Liver (tissue), 9 donors: ENCODE measurements around the gene ZSCAN21. TPM values are rescaled to one million over a fixed set of nuclear protein-coding genes. Genes with fewer than 3 reads are reported as not detected.

Experiments used
- DNase-seq: peaks from one replicate; pipeline ENCODE4 v3.0.0-alpha.2; 2017; ENCODE audit warnings: low spot score
- H3K27ac ChIP-seq, 2 donors: one replicate each; pipeline ENCODE4 v1.7.0; 2013; ENCODE audit warnings: inconsistent platforms in 2 of 2, low read length in 2 of 2, control low read depth in 1 of 2, low read depth in 1 of 2, mild to moderate bottlenecking in 1 of 2
- H3K27me3 ChIP-seq, 4 donors: one replicate each; pipeline versions ENCODE4 v1.6.1 to v1.7.0; 2013; ENCODE audit warnings: low read length in 3 of 4, inconsistent platforms in 1 of 4, mild to moderate bottlenecking in 1 of 4, moderate library complexity in 1 of 4; ENCODE audit not compliant: control insufficient read depth in 4 of 4, insufficient read depth in 4 of 4
- H3K36me3 ChIP-seq, 4 donors: one replicate each; pipeline versions ENCODE4 v1.6.1 to v1.7.0; 2013; ENCODE audit warnings: low read length in 3 of 4, mild to moderate bottlenecking in 3 of 4, low read depth in 1 of 4, moderate library complexity in 1 of 4; ENCODE audit not compliant: control insufficient read depth in 4 of 4, insufficient read depth in 3 of 4
- H3K4me1 ChIP-seq, 4 donors: one replicate each; pipeline versions ENCODE4 v1.6.1 to v1.7.0; 2013; ENCODE audit warnings: low read length in 3 of 4, mild to moderate bottlenecking in 3 of 4, moderate library complexity in 1 of 4; ENCODE audit not compliant: control insufficient read depth in 4 of 4, insufficient read depth in 4 of 4
- H3K4me3 ChIP-seq, 3 donors: one replicate each; pipeline versions ENCODE4 v1.6.1 to v1.7.0; 2013; ENCODE audit warnings: low read length in 3 of 3, control low read depth in 1 of 3, low read depth in 1 of 3, mild to moderate bottlenecking in 1 of 3
- H3K9ac ChIP-seq, 2 donors: one replicate each; pipeline ENCODE4 v1.7.0; 2013; ENCODE audit warnings: low read length in 2 of 2, mild to moderate bottlenecking in 2 of 2, moderate library complexity in 2 of 2, control low read depth in 1 of 2, low read depth in 1 of 2
- H3K9me3 ChIP-seq, 4 donors: one replicate each; pipeline versions ENCODE4 v1.6.1 to v1.7.0; 2013; ENCODE audit warnings: low read length in 3 of 4; ENCODE audit not compliant: control insufficient read depth in 4 of 4
- EGR1 ChIP-seq, 2 donors: IDR thresholded peaks; 2 replicates each; pipeline ENCODE4 v1.6.1; 2016 to 2018; ENCODE audit warnings: antibody characterized with exemption in 2 of 2, low read depth in 2 of 2
- FOXA1 ChIP-seq: IDR thresholded peaks from 2 replicates; pipeline ENCODE4 v1.6.1; 2016; ENCODE audit warnings: antibody characterized with exemption
- GABPA ChIP-seq, 2 donors: IDR thresholded peaks in 1 of 2; conservative IDR thresholded peaks in 1 of 2; 2 replicates each; pipeline ENCODE4 v1.6.1; 2016; ENCODE audit warnings: antibody characterized with exemption in 2 of 2, mild to moderate bottlenecking in 1 of 2, moderate library complexity in 1 of 2
- HNF4A ChIP-seq, 2 donors: conservative IDR thresholded peaks; 2 replicates each; pipeline ENCODE4 v1.6.1; 2016; ENCODE audit warnings: antibody characterized with exemption in 2 of 2, mild to moderate bottlenecking in 2 of 2
- HNF4G ChIP-seq: IDR thresholded peaks from 2 replicates; pipeline ENCODE4 v1.6.1; 2016; ENCODE audit warnings: antibody characterized with exemption
- JUND ChIP-seq, 2 donors: IDR thresholded peaks; 2 replicates each; pipeline ENCODE4 v1.6.1; 2016; ENCODE audit warnings: antibody characterized with exemption in 2 of 2
- RAD21 ChIP-seq, 2 donors: IDR thresholded peaks; 2 replicates each; pipeline ENCODE4 v1.6.1; 2016; ENCODE audit warnings: antibody characterized with exemption in 2 of 2, mild to moderate bottlenecking in 2 of 2
- RXRA ChIP-seq, 2 donors: IDR thresholded peaks; 2 replicates each; pipeline ENCODE4 v1.6.1; 2017 to 2018; ENCODE audit warnings: antibody characterized with exemption in 2 of 2, mild to moderate bottlenecking in 1 of 2
- TAF1 ChIP-seq: conservative IDR thresholded peaks from 2 replicates; pipeline ENCODE4 v1.6.1; 2016; ENCODE audit warnings: antibody characterized with exemption, mild to moderate bottlenecking
- WGBS: extraction: QIAGEN DNeasy Blood & Tissue Kit; methylation state at CpG from one replicate; pipeline ENCODE4 v1.1.7; 2013; 5-methylcytosine and 5-hydroxymethylcytosine counted together
- polyA plus RNA-seq, 2 donors: library from polyadenylated mRNA; stranded (reverse) in 1 of 2; unstranded in 1 of 2; fragments of 200-250 nt in 1 of 2; fragments of >200 nt in 1 of 2; fragmentation: Nextera tagmentation in 1 of 2; extraction: Ambion mirVana in 1 of 2; gene quantifications; one replicate each; pipeline versions ENCODE4 v1.2.1 to v1.2.3, GENCODE V29; 2013 to 2015
- total RNA-seq, 2 donors: library from RNA; depleted of rRNA; stranded (reverse); fragments of >200 nt; gene quantifications; one replicate each; pipeline ENCODE4 v1.2.3, GENCODE V29; 2014
- TF ChIP-seq, protein P1 (sequence below): fragments of 150-350 bp; IDR thresholded peaks from 2 replicates; pipeline ENCODE4 v1.5.1; 2017; ENCODE audit warnings: improper control_type of control experiment, low read depth, low read length; ENCODE audit not compliant: missing input control
- TF ChIP-seq, protein P2 (sequence below): IDR thresholded peaks from 2 replicates; pipeline ENCODE4 v1.6.1; 2016; ENCODE audit warnings: antibody characterized with exemption
- TF ChIP-seq, protein P3 (sequence below): IDR thresholded peaks from 2 replicates; pipeline ENCODE4 v1.6.1; 2016; ENCODE audit warnings: antibody characterized with exemption
- TF ChIP-seq, protein P4 (sequence below): IDR thresholded peaks from 2 replicates; pipeline ENCODE4 v1.6.1; 2016; ENCODE audit warnings: antibody characterized with exemption, mild to moderate bottlenecking
- TF ChIP-seq, protein P5 (sequence below): IDR thresholded peaks from 2 replicates; pipeline ENCODE4 v1.6.1; 2016; ENCODE audit warnings: antibody characterized with exemption
- donor health status: healthy.
- donor health status: healthy.
- donor health status: healthy.
- donor health status: healthy.
- donor health status: healthy.

The ZSCAN21 gene
- total and polyA plus RNA-seq, 4 donors = 4.6 to 8.6 (median 6.9) TPM

DNA sequence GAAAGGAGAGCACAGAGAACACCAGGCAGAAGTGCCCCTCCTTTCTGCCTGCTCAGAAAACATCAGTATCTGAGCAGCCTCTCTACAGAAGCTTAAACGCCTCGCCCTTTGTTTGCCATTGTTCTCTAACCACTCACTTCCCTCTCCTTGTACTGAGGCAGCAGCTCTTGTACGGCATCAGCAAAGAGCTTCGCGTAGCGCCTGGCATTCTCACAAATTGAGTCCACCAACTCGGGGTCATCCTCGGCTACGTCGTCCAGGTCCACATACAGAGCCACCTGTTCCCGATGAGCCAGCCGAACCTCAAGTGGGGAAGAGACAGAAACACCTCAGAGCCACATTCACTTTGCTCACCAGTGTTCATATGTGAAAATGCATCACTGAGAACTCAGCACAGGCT is 49.9 kb downstream of the ZSCAN21 start:
- no peaks in the 10 kb centered on the region for H3K9me3 ChIP-seq
- peaks cover 18 to 47% (median 38%) of the 10 kb centered on the region in 4 donors for H3K36me3 ChIP-seq
- peak overlapping the region; percentile 64 to 89 for H3K9ac ChIP-seq
- WGBS = 80% methylated on average over 12 of the region's 12 CpGs
- no peaks in the 10 kb centered on the region for H3K27me3 ChIP-seq
- TF ChIP-seq RAD21 (IDR thresholded peaks at IDR 0.05) = no peak
- no peak for TF ChIP-seq EGR1 (IDR thresholded peaks at IDR 0.05; ENCODE audit: low read depth in 2 of 2)
- TF ChIP-seq, protein P1, sequence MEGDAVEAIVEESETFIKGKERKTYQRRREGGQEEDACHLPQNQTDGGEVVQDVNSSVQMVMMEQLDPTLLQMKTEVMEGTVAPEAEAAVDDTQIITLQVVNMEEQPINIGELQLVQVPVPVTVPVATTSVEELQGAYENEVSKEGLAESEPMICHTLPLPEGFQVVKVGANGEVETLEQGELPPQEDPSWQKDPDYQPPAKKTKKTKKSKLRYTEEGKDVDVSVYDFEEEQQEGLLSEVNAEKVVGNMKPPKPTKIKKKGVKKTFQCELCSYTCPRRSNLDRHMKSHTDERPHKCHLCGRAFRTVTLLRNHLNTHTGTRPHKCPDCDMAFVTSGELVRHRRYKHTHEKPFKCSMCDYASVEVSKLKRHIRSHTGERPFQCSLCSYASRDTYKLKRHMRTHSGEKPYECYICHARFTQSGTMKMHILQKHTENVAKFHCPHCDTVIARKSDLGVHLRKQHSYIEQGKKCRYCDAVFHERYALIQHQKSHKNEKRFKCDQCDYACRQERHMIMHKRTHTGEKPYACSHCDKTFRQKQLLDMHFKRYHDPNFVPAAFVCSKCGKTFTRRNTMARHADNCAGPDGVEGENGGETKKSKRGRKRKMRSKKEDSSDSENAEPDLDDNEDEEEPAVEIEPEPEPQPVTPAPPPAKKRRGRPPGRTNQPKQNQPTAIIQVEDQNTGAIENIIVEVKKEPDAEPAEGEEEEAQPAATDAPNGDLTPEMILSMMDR = no peak
- TF ChIP-seq RXRA (IDR thresholded peaks at IDR 0.05) = no peak
- TF ChIP-seq FOXA1 = no peak
- TF ChIP-seq, protein P2, sequence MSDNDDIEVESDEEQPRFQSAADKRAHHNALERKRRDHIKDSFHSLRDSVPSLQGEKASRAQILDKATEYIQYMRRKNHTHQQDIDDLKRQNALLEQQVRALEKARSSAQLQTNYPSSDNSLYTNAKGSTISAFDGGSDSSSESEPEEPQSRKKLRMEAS = no peak
- TF ChIP-seq, protein P3, sequence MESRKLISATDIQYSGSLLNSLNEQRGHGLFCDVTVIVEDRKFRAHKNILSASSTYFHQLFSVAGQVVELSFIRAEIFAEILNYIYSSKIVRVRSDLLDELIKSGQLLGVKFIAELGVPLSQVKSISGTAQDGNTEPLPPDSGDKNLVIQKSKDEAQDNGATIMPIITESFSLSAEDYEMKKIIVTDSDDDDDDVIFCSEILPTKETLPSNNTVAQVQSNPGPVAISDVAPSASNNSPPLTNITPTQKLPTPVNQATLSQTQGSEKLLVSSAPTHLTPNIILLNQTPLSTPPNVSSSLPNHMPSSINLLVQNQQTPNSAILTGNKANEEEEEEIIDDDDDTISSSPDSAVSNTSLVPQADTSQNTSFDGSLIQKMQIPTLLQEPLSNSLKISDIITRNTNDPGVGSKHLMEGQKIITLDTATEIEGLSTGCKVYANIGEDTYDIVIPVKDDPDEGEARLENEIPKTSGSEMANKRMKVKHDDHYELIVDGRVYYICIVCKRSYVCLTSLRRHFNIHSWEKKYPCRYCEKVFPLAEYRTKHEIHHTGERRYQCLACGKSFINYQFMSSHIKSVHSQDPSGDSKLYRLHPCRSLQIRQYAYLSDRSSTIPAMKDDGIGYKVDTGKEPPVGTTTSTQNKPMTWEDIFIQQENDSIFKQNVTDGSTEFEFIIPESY = no peak
- TF ChIP-seq HNF4G = no peak
- TF ChIP-seq, protein P4, sequence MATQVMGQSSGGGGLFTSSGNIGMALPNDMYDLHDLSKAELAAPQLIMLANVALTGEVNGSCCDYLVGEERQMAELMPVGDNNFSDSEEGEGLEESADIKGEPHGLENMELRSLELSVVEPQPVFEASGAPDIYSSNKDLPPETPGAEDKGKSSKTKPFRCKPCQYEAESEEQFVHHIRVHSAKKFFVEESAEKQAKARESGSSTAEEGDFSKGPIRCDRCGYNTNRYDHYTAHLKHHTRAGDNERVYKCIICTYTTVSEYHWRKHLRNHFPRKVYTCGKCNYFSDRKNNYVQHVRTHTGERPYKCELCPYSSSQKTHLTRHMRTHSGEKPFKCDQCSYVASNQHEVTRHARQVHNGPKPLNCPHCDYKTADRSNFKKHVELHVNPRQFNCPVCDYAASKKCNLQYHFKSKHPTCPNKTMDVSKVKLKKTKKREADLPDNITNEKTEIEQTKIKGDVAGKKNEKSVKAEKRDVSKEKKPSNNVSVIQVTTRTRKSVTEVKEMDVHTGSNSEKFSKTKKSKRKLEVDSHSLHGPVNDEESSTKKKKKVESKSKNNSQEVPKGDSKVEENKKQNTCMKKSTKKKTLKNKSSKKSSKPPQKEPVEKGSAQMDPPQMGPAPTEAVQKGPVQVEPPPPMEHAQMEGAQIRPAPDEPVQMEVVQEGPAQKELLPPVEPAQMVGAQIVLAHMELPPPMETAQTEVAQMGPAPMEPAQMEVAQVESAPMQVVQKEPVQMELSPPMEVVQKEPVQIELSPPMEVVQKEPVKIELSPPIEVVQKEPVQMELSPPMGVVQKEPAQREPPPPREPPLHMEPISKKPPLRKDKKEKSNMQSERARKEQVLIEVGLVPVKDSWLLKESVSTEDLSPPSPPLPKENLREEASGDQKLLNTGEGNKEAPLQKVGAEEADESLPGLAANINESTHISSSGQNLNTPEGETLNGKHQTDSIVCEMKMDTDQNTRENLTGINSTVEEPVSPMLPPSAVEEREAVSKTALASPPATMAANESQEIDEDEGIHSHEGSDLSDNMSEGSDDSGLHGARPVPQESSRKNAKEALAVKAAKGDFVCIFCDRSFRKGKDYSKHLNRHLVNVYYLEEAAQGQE = no peak
- H3K4me1 ChIP-seq = peaks cover 0 to 20% (median 14%) of the 10 kb centered on the region in 4 donors
- DNase-seq = no peak
- no peak overlapping the region for H3K27ac ChIP-seq
- H3K4me3 ChIP-seq = peak overlapping the region; percentile 81 to 87 (median 82)

DNA sequence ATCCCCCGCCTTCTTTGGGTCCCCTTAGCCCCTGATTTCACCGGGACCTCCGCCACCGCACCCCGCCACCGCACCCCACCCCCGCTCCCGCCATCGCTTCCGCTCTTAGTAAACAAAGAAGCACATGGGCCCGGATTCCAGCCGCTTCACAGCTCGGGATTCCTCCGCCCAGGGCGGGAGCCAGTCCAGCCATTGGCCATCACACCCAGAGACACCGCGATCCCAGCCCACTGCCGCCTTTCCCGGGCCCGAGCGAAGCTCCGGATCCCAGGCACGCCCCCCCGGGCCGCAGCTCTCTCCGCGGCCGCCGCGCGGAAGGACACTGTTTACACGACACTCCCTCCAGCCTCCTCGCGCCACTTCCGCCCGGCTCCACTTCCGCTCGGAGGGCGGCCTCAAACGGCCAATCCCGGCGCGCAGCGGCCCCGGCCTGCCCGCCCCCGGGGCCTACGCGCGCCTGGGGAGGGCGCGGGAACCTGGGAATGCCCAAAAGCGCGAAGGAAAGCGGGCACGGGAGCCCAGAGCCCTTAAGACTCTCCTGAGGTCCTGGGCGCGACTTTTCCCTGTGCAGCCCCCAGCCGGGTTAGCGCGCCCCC is 50.9 kb downstream of the ZSCAN21 start:
- Histone ChIP-seq H3K27me3 (no peaks in the 10 kb centered on the region), H3K36me3 (peaks cover 16 to 42% (median 33%) of the 10 kb centered on the region in 4 donors), H3K4me1 (peaks cover 0 to 20% (median 14%) of the 10 kb centered on the region in 4 donors), H3K4me3 (peak overlapping the region; percentile 81 to 87 (median 82)), H3K9me3 (no peaks in the 10 kb centered on the region), H3K27ac (peak overlapping the region; percentile 90 to 94), H3K9ac (peak overlapping the region; percentile 64 to 89)
- peak; percentile 88 for DNase-seq
- WGBS = under 1% methylated on average over 61 of the region's 61 CpGs
- TF ChIP-seq TAF1 (peak; percentile 39), JUND (IDR thresholded peaks at IDR 0.05) (no peak), RXRA (IDR thresholded peaks at IDR 0.05) (peak; percentile 13 to 30), HNF4G (no peak), HNF4A (conservative IDR thresholded peaks at IDR 0.05) (no peak), GABPA (IDR thresholded peaks at IDR 0.05 in 1 of 2, conservative IDR thresholded peaks at IDR 0.05 in 1 of 2) (peak; percentile 79 to 94), EGR1 (IDR thresholded peaks at IDR 0.05; ENCODE audit: low read depth in 2 of 2) (peak; percentile 44 to 64), FOXA1 (peak; percentile 26)
- TF ChIP-seq, protein P5, sequence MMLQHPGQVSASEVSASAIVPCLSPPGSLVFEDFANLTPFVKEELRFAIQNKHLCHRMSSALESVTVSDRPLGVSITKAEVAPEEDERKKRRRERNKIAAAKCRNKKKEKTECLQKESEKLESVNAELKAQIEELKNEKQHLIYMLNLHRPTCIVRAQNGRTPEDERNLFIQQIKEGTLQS = no peak
- TF ChIP-seq, protein P1 = no peak
- TF ChIP-seq, protein P4 = no peak
